Stimulated activated CD4-positive, alpha-beta T cell treated with anti-CD3 and anti-CD28 coated beads, Interleukin-15, amount 100 ng/mL, for 1 hour (primary cell): ENCODE data around the gene EID3.
"Not testable (repeated sequence)": the region's sequence is repeated elsewhere in the genome, so short reads cannot be mapped to it uniquely, and the experiment has no call there.

ENCODE experiments used
- DNase-seq, 2 donors: peaks; one replicate each; pipeline ENCODE4 v3.0.0-alpha.2; 2020; ENCODE audit warnings: low read depth in 1 of 2, low spot score in 1 of 2

Gene EID3

DNA sequence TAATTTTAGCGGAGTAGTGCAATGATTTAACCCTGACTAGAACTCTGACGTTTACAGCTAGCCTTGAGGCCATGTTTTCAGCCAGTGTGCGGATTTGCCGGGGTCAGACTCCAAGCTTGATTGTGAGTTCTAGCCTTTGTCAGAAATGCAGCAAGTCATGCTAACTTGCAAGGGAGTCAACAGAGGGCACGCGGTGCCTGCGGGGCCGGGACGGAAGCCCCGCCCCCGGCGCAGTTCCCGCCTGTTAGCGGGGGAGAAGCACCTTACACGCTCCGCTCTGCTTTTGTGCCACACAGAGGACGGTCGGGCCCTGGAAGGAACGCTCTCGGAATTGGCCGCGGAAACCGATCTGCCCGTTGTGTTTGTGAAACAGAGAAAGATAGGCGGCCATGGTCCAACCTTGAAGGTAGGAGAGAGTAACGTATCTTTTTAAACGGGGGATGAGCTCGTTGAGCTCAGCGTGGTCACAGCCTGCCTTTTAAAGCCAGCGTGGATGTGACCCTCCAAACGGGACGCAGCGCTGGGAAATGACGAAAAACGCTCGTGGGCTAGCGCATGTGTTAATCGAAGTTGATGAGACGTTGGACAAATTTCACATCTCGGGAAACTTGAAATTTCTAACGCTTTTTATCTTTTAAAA is 14.8 kb upstream of the EID3 start:
- peak; percentile 70 to 76 for DNase-seq

DNA sequence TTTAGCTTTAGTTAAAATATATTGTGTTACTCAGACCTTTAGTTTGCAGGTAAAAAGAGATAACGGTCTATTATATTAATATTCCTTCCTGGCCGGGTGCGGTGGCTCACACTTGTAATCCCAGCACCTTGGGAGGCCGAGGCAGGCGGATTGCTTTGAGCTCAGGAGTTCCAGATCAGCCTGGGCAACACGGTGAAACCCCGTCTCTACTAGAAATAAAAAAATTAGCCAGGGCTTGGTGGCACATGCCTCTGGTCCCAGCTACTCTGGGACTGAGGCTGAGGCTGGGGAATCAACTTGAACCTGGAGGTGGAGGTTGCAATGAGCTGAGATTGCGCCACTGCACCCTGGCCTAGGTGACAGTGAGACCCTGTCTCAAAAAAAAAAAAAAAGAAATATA is 13.2 kb upstream of the EID3 start:
- DNase-seq = no peak

DNA sequence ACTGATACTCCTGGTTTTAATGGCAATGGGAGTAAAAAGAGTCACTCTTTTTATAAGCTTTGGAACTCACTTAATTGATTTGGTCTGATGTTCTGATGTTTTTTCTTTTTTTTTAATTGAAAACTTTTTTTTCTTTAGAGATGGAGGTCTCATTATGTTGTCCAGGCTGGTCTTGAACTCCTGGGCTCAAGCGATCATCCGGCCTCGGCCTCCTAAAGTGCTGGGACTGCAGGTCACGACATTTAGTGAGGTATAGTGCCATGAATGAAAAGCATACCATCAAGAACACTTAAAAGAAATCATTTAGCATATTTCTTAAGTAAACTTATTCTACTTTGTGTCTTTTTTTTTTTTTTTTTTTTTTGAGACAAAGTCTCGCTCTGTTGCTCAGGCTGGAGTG is 12.7 kb upstream of the EID3 start:
- no peak for DNase-seq

DNA sequence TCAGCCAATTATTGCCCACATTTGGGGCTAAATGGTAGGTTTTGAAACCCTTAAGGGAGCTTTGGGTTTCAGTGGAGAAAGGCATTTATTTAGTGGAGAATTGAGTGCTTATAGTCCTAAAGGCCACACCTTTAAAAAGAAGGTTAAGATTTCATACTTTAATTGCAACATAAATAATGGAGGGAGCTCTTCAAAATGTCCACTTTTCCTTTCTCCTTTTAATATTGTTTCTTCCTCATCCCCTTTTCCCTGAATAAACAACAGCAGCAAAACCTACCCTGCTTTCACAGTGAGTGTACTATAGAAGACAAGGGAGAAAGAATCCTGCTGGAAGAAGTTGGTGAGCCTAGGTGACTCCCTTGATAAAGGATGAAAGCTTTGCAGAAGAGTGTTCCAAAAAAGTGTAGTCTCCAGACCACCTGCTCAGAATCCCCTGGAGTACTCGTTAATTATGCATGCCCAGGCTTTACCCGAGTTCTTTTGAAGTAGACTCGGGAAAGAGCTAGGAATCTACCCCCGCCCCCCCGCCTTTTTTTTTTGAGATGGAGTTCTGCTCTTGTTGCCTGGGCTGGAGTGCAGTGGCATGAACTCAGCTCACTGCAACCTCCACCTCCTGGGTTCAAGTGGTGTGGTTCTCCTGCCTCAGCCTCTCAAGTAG is 11.5 kb upstream of the EID3 start:
- DNase-seq = no peak

DNA sequence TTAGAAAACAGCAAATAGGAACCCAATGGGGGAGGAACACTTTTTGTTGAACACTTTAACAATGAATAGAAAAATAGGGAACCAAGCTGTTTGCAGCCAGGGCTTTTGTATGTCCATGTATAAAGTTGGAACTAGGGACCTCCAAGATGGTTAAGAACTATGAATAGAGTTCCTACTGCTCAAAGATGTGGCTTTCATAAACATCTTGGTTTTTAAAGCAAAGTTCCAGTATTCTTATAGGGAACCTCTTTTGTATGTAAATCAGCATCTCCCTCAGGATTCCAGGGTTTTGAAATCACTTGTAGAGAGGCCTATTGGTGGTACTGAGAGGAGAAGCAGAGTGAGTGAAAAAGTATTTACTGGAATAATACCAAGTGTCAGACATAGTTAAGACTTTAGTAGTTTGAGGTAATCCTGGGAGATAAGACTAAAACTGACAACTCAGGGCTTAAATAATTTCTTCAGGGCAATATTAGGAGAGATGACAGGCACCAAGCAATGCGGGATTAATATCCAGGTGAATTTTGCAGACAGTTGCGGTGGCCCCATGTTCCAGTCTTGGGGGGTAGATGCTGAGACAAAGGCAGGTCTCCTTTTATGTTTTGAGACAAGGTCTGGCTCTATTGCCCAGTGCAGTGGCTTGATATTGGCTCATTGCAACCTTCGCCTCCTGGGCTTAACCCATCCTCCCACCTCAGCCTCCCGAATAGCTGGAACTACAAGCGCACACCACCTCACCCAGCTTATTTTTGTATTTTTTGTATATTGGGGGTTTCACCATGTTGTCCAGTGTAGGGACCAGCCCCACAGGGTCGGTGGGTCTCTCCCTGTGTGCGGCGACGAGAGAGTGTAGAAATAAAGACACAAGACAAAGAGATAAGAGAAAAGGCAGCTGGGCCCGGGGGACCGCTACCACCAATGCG is 10.4 kb upstream of the EID3 start:
- no peak for DNase-seq

DNA sequence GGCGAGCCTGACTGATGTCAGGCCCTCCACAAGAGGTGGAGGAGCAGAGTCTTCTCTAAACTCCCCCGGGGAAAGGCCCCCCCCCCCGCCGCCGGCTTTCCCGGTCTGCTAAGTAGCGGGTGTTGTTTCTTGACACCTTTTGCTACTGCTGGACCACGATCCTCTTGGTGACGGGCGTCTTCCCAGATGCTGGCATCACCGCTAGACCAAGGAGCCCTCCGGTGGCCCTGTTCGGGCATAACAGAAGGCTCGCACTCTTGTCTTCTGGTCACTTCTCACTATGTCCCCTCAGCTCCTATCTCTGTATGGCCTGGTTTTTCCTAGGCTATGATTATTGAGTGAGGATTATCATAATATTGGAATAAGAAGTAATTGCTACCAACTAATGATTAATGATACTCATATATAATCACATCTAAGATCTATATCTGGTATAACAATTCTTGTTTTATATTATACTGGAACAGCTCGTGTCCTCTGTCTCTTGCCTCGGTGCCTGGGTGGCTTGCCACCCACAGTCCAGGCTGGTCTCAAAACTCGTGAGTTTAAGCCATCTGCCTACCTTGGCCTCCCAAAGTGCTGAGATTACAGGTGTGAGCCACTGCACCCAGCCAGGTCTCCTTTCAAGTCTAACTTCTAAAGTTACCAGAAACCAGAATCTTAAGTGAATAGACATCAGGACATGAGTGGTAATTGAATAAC is 9.2 kb upstream of the EID3 start:
- DNase-seq = not testable (repeated sequence)

DNA sequence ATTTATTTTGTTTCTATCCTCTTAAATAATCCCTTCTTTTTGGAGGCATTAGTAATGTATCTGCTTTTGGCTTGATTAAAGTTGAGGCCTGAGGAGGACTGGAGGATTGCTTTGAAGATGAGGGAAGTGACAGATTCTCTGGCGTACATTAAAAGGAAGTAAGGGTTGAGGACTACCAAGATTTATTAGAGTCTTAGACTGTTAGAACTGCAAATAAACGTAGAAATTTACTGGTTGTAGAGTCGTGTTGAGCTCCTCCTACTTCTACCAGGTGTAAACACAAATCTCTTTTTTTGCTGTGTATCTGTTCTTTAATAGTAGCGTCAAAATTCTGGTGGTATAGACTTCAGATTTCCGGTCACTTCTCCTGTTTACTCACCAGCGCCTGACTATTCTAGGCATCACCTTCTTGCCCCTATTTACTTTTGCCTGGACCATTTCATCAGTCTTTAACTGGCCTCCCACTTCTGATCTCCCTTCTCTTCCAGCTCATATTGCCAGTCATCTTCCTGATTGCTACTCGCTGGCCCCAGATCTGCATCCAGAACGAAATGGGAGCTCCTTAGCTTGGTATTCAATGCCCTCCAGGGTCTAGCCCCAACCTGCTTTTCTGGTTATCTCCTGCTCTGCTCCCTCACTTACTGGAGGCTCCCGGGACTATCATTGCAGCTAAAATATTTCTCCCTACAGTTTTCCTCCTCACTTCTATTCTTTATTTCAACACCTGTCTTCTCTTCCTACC is 8.4 kb upstream of the EID3 start:
- no peak for DNase-seq

DNA sequence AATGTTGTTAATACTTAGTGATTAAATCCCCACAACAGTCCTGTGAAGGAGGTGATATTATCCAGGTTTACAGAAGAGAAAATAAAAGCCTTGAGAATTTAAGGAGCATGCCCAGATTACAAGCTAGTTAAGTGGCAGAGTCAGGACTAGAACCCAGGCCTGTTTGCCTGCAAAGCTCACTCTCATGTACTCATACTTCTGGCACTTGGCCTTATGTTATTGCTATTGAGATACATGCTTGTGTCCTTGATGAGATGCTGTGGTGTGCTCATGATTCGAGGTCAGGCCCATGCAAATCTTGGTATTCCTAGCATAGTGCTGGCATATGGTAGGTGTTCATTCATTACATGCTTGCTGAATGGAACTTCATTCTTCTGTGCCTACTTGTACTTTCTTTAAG is 7.6 kb upstream of the EID3 start:
- no peak for DNase-seq

DNA sequence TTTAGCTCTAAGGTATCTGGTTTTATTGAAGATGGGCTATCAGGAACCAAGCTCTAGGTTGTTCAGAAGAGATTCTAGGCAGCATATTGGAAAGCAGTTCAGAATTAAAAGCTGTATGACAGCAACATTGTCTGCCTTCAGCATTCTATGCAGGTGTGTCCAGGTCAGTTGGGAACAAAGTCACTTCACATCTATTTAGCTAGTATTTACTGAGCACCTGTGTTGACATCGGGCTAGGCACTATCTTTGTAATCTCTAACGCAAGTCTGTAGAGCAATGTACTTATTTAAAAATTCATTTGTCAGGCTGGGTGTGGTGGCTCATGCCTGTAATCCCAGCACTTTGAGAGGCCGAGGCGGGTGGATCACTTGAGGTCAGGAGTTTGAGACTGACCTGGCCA is 6.8 kb upstream of the EID3 start:
- no peak for DNase-seq

DNA sequence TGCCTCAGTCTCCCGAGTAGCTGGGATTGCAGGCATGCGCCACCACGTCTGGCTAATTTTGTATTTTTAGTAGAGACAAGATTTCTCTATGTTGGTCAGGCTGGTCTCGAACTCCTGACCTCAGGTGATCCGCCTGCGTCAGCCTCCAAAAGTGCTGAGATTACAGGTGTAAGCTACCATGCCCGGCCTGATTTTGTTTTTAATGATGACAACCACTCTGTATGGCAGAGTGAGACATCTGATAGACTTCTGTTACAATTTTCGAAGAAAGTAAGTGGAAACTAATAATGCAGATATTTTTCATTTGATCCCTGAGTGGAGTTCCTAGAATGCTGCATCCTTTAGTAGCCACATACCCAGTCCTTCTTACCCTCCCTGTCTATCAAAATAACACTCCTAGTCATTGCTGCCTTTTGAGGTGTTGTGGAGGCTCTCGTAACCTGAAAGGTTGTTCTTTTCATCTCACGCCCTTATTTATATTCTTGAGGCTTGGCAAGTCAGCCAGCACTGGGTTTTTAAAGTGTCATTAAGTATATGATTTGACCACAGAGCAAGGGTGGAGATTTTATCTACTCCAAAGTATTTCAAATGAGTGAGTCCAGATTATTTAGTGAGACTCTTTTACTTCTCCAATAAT is 5.9 kb upstream of the EID3 start:
- no peak for DNase-seq

DNA sequence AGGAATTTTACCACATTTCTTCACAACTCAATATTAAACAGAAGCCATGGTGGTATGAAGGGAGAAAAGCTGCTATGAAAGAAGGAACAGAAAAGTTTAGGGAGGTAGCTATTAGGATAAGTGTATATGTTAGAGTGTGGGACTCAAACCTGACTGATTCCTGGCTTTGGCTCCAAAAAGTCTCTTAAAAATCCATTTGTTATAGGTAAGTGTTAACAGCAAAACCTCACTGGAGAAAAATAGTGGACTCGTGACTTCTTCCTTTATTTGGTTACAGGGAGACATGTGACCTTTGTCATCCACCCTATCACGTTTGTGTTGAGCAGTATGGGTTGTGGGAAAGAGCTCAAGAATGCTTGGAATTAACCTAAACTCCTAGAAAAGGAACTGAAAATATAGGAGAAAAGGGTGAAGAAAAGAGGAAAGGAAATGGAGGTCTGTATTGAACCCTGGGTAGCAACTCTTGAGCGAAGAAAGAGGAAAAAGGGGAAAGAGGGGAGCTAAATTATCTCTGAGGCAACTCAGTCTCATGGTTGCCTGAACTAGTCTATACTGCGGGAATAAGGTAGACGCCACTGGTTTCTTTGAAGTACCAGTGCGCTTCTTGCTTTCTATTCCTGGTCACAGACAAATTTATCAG is 3.6 kb upstream of the EID3 start:
- DNase-seq = no peak

DNA sequence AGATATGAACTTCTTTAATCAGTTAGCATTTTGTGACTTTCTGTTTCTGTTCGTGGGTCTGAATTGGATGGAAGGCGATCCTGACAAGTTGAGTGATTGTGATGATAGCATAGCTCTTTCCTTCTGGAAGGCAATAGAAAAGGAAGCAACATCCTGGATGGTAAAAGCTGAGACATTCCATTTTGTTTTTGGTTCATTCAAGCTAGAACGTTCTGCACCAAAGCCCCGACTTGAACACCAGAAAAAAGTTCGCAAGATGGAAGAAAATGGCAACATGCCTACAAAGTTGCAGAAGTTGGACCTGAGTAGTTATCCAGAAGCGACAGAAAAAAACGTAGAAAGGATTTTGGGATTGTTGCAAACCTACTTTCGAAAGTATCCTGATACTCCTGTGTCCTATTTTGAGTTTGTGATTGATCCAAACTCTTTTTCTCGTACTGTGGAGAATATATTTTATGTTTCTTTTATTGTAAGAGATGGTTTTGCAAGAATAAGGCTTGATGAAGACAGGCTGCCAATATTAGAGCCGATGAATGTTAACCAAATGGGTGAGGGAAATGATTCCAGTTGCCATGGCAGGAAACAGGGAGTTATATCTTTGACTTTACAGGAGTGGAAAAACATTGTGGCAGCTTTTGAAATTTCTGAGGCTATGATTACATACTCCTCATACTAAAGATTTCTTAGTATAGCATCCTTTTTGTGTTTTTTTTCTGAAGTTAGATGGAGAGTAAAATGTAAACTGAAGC is 896 bp downstream of the EID3 start:
- DNase-seq = no peak

DNA sequence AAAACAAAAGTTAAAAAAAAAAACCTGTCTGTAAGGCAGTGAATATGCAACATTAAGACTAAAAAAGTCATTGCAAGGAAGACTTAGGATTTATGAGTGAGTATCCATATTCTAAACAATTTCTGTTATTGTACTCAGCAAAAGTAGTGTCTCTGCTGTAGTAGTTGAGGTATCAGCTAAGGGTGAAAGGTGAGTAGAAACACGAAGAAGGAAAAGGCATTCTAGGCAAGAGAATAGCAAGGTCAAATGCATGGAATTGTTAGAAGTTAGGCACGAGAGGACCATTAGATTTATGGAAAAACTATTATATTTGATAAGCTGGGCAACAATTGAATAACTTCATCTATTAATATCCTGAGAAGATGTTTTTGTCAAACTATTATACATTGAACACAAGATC is 1.8 kb downstream of the EID3 start:
- no peak for DNase-seq

DNA sequence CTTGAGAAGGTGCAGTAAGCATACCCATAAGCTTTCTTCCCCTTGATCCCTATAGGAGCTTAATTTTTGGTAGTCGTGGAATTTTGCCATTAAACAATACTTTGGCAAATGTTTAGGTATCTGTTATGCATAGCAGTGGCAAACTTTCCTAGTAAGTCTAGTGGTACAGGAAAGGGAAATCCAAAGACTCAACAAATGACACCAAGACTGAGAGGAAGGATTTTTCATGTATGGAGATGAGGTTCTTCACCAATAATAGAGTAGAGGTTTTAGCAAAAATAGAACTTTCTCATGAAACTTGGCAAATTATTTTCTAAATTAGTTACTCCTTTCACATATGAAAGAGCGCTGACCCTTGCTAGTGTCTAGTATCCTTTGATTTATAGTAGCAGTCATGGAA is 2.8 kb downstream of the EID3 start:
- DNase-seq = no peak

DNA sequence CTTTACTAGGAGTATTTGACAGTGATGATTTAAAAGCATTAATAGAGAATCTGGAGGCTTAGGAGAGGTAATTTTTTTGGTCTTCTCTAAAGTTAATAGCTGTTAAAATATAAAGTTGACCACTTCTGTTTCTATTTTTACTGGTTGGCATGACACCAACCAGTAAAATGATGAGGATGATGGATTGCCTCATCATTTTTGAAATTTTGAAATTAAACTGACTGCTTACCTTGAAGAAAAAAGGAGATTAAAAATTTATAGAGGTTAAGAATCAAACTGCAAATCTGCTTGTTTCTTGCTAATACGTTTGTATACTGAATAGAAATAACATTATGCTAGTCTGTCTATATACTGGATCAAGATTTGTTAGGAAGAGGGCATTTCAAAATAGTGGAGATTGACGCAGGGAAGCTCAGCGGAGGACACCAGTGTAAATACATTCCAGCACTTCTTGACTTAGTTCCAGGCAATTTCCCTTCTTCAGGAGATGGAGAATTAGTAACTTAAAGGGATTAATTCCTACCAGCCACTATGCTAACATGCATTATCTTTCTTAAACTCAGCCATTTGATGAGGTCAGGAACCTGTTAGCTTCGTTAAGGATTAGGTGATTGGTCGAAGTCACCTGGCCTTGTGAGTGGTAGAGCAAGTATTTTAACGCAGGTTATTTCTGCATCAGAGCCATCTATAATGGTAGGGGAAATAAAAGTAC is 3.6 kb downstream of the EID3 start:
- no peak for DNase-seq

DNA sequence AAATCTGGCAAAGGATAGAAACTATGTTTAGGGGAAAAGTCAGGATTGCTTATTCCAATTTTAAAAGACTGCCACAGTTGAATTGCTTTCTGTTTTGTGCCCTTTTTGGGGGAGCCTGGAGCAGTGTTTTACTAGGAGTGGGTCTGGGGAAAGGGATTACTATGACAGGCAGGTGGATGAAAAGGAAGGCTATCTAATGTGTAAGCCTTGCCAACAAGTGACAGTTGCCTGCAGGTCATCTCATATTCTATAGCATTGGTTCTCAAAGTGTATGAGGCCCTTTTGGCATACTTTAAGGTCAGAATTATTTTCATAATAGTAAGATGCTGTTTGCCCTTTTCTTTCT is 4.1 kb downstream of the EID3 start:
- DNase-seq = no peak

DNA sequence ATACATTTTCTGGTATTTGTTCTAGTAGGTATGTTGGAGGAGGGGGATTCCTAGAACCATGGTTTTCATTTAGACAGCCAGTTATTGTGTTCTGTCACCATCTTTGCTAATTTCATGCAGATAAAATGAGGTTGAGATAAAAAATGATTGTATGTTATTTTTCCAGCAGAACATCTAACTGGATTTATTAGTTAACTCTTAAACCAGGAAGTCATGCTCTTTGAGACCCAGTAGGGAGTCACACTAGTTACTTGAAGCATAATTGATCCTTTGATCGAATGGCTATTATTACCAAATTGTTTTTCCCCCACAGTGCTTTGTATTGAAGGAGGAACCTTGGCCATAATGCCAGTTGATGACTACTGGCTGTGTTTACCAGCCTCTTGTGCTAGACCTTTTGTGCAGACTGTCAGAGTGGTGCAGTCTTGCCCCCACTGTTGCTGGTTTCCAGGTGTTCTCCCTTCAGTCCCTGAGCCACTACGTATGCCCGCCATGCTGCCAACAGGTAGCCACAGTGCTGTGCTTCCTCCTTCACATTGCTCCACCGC is 6.0 kb downstream of the EID3 start:
- no peak for DNase-seq
